ENCODE measurements around the gene DLGAP4. TPM values are rescaled to one million over a fixed set of nuclear protein-coding genes. Genes with fewer than 3 reads are reported as not detected.

DLGAP4 gene
- total and polyA plus RNA-seq, 2 of the 8 experiments (the other 6 are each of a cell fraction or from before 2014, with no cell fraction given): 41.2 to 57.2 TPM

DNA sequence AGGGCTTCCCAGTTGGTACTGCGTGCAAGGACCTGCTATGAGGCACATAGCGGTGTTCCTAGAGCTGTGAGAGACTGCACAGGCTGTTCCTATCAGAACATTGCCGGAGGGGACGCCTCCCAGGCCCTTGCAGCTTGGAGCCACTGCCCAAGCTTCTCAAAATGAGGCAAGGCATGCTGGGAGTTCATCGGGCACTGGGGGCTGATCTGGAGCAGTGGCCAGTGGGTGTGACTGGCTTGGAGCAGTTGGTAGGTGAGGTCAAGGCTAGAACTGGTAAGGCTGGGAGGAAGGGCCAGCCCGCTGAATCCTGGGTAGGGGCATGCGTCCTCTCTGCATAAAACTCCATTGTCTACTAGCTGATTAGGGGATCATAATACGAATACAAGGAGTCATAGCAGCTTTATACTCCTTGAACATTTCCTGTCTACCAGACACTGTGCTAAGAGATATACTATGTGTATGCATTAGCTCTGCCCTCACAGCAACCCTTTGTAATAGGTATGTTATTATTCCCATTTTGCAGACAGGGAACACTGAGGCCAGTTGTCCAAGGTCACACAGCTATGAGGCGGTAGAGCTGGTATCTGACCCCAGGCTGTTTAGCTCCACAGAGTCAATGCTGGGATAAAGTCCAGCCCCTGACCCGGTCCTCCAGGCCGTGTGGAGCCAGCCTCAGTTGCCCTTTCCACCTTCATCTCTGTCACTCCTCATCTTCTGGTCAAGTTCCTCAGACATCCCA is 53.7 kb downstream of the DLGAP4 start:
- no peaks in the 10 kb centered on the region for H3K79me1 ChIP-seq (ENCODE audit: low read depth, low read length)
- H3K36me3 ChIP-seq (ENCODE audit: control insufficient read depth in 2 of 4, insufficient read depth in 4 of 4, low read length in 3 of 4): no peaks in the 10 kb centered on the region
- no peaks in the 10 kb centered on the region for H4K20me1 ChIP-seq (replicated peaks in 1 of 2; ENCODE audit: control insufficient read depth in 1 of 2, insufficient read depth in 2 of 2, low read length in 2 of 2)
- H3K18ac ChIP-seq (ENCODE audit: extremely low read depth, low read length): no peak overlapping the region
- no peak overlapping the region for H2BK5ac ChIP-seq (ENCODE audit: low read depth, low read length)
- H3K4me1 ChIP-seq (replicated peaks in 1 of 4; ENCODE audit: control insufficient read depth in 3 of 4, insufficient read depth in 4 of 4, low read length in 3 of 4): no peaks in the 10 kb centered on the region; a peak in 1 of 7 replicates
- DNase-seq (ENCODE audit: low read depth in 1 of 2, low spot score in 2 of 2) (no peak), FAIRE-seq (no peak)
- H4K8ac ChIP-seq (ENCODE audit: extremely low read depth, insufficient read depth, low read length): no peak overlapping the region
- ChIA-PET POLR2A (ENCODE audit: partially characterized antibody) (interaction anchor here (0.9 to 1.4 kb wide), 2 partner anchors 17 to 31 kb away, joined by 3 to 4 read pairs; no protein-coding TSS in a partner anchor), CTCF (ENCODE audit: partially characterized antibody) (interaction anchor here (1.1 to 1.5 kb wide), 5 partner anchors 9 to 32 kb away, joined by 3 to 4 read pairs (median 3); no protein-coding TSS in a partner anchor)
- no peak overlapping the region for H2BK12ac ChIP-seq (ENCODE audit: low read depth, low read length)
- H2AFZ ChIP-seq (ENCODE audit: low read length): no peak overlapping the region
- H3K27ac ChIP-seq (ENCODE audit: low read depth, low read length): no peak overlapping the region
- H4K91ac ChIP-seq (replicated peaks; ENCODE audit: insufficient read length, low read length): no peak overlapping the region
- WGBS, 2 experiments (ENCODE audit: extremely low coverage in 1 of 2, insufficient coverage in 1 of 2, insufficient read length in 1 of 2, insufficient replicate concordance in 2 of 2, low coverage in 1 of 2, low lambda C conversion rate in 2 of 2, missing lambda C conversion rate in 1 of 2): 90% methylated on average over 11 of the region's 11 CpGs; no CpG with 5 or more reads in 1 of the 2 experiments
- H3K4me3 ChIP-seq (ENCODE audit: extremely low read depth in 1 of 4, insufficient read depth in 2 of 4, low read depth in 3 of 4, low read length in 4 of 4): no peak overlapping the region
- H3K9ac ChIP-seq (replicated peaks in 1 of 4; ENCODE audit: extremely low read depth in 1 of 4, low read depth in 3 of 4, low read length in 3 of 4): no peak overlapping the region
- no peaks in the 10 kb centered on the region for H3K27me3 ChIP-seq (replicated peaks in 1 of 4; ENCODE audit: control insufficient read depth in 3 of 4, extremely low read depth in 1 of 4, insufficient read depth in 3 of 4, low read length in 3 of 4)
- H3K14ac ChIP-seq (ENCODE audit: insufficient read length): no peak overlapping the region
- no peak overlapping the region for H3K4ac ChIP-seq (replicated peaks; ENCODE audit: insufficient read length, low read depth, low read length)
- H3K9me3 ChIP-seq (ENCODE audit: insufficient read depth in 2 of 2, low read depth in 1 of 2, low read length in 1 of 2): no peaks in the 10 kb centered on the region
- H3K4me2 ChIP-seq (ENCODE audit: insufficient read depth in 1 of 2, low read depth in 2 of 2, low read length in 2 of 2): no peak overlapping the region
- H2BK20ac ChIP-seq (ENCODE audit: low read length): no peak overlapping the region
- H3K79me2 ChIP-seq (ENCODE audit: control insufficient read depth in 1 of 2, insufficient read depth in 2 of 2, low read length in 2 of 2): no peaks in the 10 kb centered on the region
- TF ChIP-seq POLR2A (IDR thresholded peaks at IDR 0.05; ENCODE audit: control extremely low read depth in 1 of 2, low read depth in 2 of 2, low read length in 2 of 2): no peak
- TF ChIP-seq TCF12 (IDR thresholded peaks at IDR 0.05; ENCODE audit: low read depth, low read length): no peak
- TF ChIP-seq RFX5 (IDR thresholded peaks at IDR 0.05; ENCODE audit: borderline replicate concordance, low read depth, low read length): no peak
- no peak for TF ChIP-seq EP300 (IDR thresholded peaks at IDR 0.05; ENCODE audit: borderline replicate concordance in 1 of 2, low read depth in 2 of 2, low read length in 2 of 2)
- no peak for TF ChIP-seq BACH1 (IDR thresholded peaks at IDR 0.05; ENCODE audit: low read length)
- TF ChIP-seq KDM1A (IDR thresholded peaks at IDR 0.05; ENCODE audit: borderline replicate concordance, low read length): peak; percentile 91
- no peak for TF ChIP-seq GTF2F1 (IDR thresholded peaks at IDR 0.05; ENCODE audit: borderline replicate concordance, low read depth, low read length)
- TF ChIP-seq KDM5A (IDR thresholded peaks at IDR 0.05; ENCODE audit: low read length): no peak
- no peak for TF ChIP-seq PHF8 (conservative IDR thresholded peaks at IDR 0.05; ENCODE audit: low read depth, low read length)
- TF ChIP-seq HDAC2 (IDR thresholded peaks at IDR 0.05; ENCODE audit: borderline replicate concordance in 1 of 2, low read depth in 2 of 2, low read length in 2 of 2): peak in 1 of 2 experiments; percentile 29; a peak in 1 of 4 replicates
- H2BK15ac ChIP-seq (ENCODE audit: low read length): no peak overlapping the region
- no peak overlapping the region for H4K5ac ChIP-seq (ENCODE audit: insufficient read length, low read depth, low read length)
- H3K23me2 ChIP-seq (ENCODE audit: low read depth, low read length): no peaks in the 10 kb centered on the region
- H2AK5ac ChIP-seq (ENCODE audit: low read depth, low read length): no peak overlapping the region
- no peak overlapping the region for H3K56ac ChIP-seq (replicated peaks; ENCODE audit: insufficient read length, low read depth, low read length)
- no peak overlapping the region for H3K23ac ChIP-seq (ENCODE audit: insufficient read length)
- H2BK120ac ChIP-seq (replicated peaks; ENCODE audit: low read depth, low read length): no peak overlapping the region

Data from H1 (cell line).